Panc1 (cell line): ENCODE measurements around the gene CCDC73. TPM values are rescaled to one million over a fixed set of nuclear protein-coding genes. Genes with fewer than 3 reads are reported as not detected.

Experiments
- ATAC-seq: fragments of 200-7000 bp; cut with Tn5 transposase; 2 replicates; pipeline ENCODE4 v1.9.1; 2020; ENCODE audit warnings: mild to moderate bottlenecking, moderate library complexity
- BruUV-seq: library from RNA; stranded (reverse); fragments of 400-500 nt; replicated peaks from 2 replicates; lab custom pipeline; 2021; lab: Mats Ljungman, UMichigan
- CTCF ChIA-PET: fragments of 300-600 bp; sonication (Branson Sonifier 250); formaldehyde crosslinking; loops from one replicate; lab custom pipeline; 2022; ENCODE audit warnings: antibody characterized with exemption; lab: Charles Lee
- POLR2A ChIA-PET: fragments of 300-600 bp; sonication (Branson Sonifier 250); formaldehyde crosslinking; loops from one replicate; lab custom pipeline; 2022; ENCODE audit warnings: antibody characterized with exemption; lab: Charles Lee
- DNase-seq: peaks from one replicate; pipeline ENCODE4 v3.0.0-alpha.2; 2010; ENCODE audit warnings: low read depth, low spot score
- H3K27ac ChIP-seq: 2 replicates; pipeline ENCODE4 v1.5.1; 2011; ENCODE audit warnings: mild to moderate bottlenecking, low read length, inconsistent platforms
- H3K27me3 ChIP-seq: fragments of 200-500 bp; sonication (Bioruptor generic); 2 replicates; pipeline ENCODE4 v1.6.0; 2014; ENCODE audit warnings: low read length, inconsistent platforms; ENCODE audit not compliant: control insufficient read depth, insufficient read depth
- H3K36me3 ChIP-seq: fragments of 200-500 bp; sonication (Bioruptor generic); 2 replicates; pipeline ENCODE4 v1.5.1; 2014; ENCODE audit warnings: inconsistent platforms, mild to moderate bottlenecking, low read length, moderate library complexity; ENCODE audit not compliant: control insufficient read depth, insufficient read depth
- H3K4me1 ChIP-seq: 2 replicates; pipeline ENCODE4 v1.5.1; 2011; ENCODE audit warnings: inconsistent platforms, mild to moderate bottlenecking, low read length, moderate library complexity; ENCODE audit not compliant: control insufficient read depth, insufficient read depth
- H3K4me3 ChIP-seq, 2 experiments: 2 replicates each; pipeline ENCODE4 v1.5.1; 2011 to 2012; ENCODE audit warnings: low read depth in 2 of 2, low read length in 2 of 2, mild to moderate bottlenecking in 2 of 2, inconsistent platforms in 1 of 2, moderate library complexity in 1 of 2
- H3K9me3 ChIP-seq: fragments of 200-500 bp; sonication (Bioruptor generic); 2 replicates; pipeline ENCODE4 v1.5.1; 2014; ENCODE audit warnings: low read depth, mild to moderate bottlenecking, inconsistent platforms, low read length, moderate library complexity; ENCODE audit not compliant: control insufficient read depth, insufficient read depth
- CTCF ChIP-seq: fragments of 450-650 bp; IDR thresholded peaks from 2 replicates; pipeline ENCODE4 v1.5.1; 2017; ENCODE audit warnings: mild to moderate bottlenecking
- POLR2AphosphoS5 ChIP-seq: IDR thresholded peaks from 2 replicates; pipeline ENCODE4 v1.6.1; 2012; ENCODE audit warnings: mild to moderate bottlenecking, low read depth, low read length, moderate library complexity
- REST ChIP-seq, 2 experiments: IDR thresholded peaks; 2 replicates each; pipeline ENCODE4 v1.6.1; 2011 to 2012; ENCODE audit warnings: low read depth in 2 of 2, control low read depth in 1 of 2, low read length in 1 of 2, mild to moderate bottlenecking in 1 of 2, moderate library complexity in 1 of 2; ENCODE audit not compliant: insufficient read depth in 1 of 2
- SIN3A ChIP-seq: IDR thresholded peaks from 2 replicates; pipeline ENCODE4 v1.6.1; 2012; ENCODE audit warnings: low read depth, mild to moderate bottlenecking, low read length, moderate library complexity, borderline replicate concordance; ENCODE audit not compliant: insufficient read depth
- TCF7L2 ChIP-seq: IDR thresholded peaks from 2 replicates; pipeline ENCODE4 v1.6.1; 2011; ENCODE audit warnings: mild to moderate bottlenecking, low read depth, low read length, inconsistent platforms
- in situ Hi-C: cut with HindIII; loops from 2 replicates; pipeline ENCODE4 v1.10.0; 2016; ENCODE audit warnings: low sequenced_read_pairs, low pct_unique_long_range_greater_than_20kb
- intact Hi-C: fragments of 100-400 bp; cut with micrococcal nuclease; formaldehyde crosslinking; loops from one replicate; pipeline ENCODE4 v1.10.0; 2022; ENCODE audit not compliant: unreplicated experiment
- total RNA-seq: library from RNA; stranded (reverse); gene quantifications from one replicate; pipeline ENCODE4 v1.2.1, GENCODE V29; 2021; ENCODE audit not compliant: unreplicated experiment

The CCDC73 gene
- total RNA-seq, 1 experiment from 2014 or later = not detected

- no peak for TF ChIP-seq POLR2AphosphoS5
- no peak for TF ChIP-seq CTCF
- no peak for TF ChIP-seq TCF7L2
- no peak for TF ChIP-seq SIN3A
- no peak for TF ChIP-seq REST (IDR thresholded peaks at IDR 0.05; ENCODE audit: insufficient read depth in 1 of 2, low read depth in 2 of 2, low read length in 1 of 2)
- in situ Hi-C loops (no loop called here), intact Hi-C loops (no loop called here)
- CTCF ChIA-PET = no interaction called here
- Histone ChIP-seq H3K4me3 (no peak overlapping the region), H3K36me3 (no peaks in the 10 kb centered on the region), H3K27ac (no peak overlapping the region), H3K4me1 (no peaks in the 10 kb centered on the region), H3K9me3 (no peaks in the 10 kb centered on the region), H3K27me3 (no peaks in the 10 kb centered on the region)
- POLR2A ChIA-PET = no interaction called here
- no peak for DNase-seq
- ATAC-seq = no peak
- BruUV-seq = no TSS peak
Observed at GRCh38 chr11:32566517-32566916, 227.9 kb downstream of the CCDC73 start.

GRCh38 chr11:32563600-32563959, 230.9 kb downstream of the CCDC73 start:
- no peak for ATAC-seq
- POLR2A ChIA-PET = no interaction called here
- in situ Hi-C loops = no loop called here

More at GRCh38 chr11:32563600-32563959, 230.9 kb downstream of the CCDC73 start:
- intact Hi-C loops = no loop called here
- Histone ChIP-seq H3K9me3 (no peaks in the 10 kb centered on the region), H3K27me3 (no peaks in the 10 kb centered on the region), H3K27ac (no peak overlapping the region), H3K4me1 (no peaks in the 10 kb centered on the region), H3K4me3 (no peak overlapping the region), H3K36me3 (no peaks in the 10 kb centered on the region)
- DNase-seq = no peak
- CTCF ChIA-PET = no interaction called here
- TF ChIP-seq TCF7L2 (no peak), POLR2AphosphoS5 (no peak), REST (IDR thresholded peaks at IDR 0.05; ENCODE audit: insufficient read depth in 1 of 2, low read depth in 2 of 2, low read length in 1 of 2) (no peak)
- no TSS peak for BruUV-seq
